Ovary (tissue), 9 donors: ENCODE measurements around the gene WDR90. TPM values are rescaled to one million over a fixed set of nuclear protein-coding genes. Genes with fewer than 3 reads are reported as not detected.
A peak's percentile ranks its signal among the peaks of the same experiment; 100 is the strongest.

ENCODE experiments used
- DNase-seq, 5 donors: peaks; one replicate each; pipeline ENCODE4 v3.0.0-alpha.2; 2019 to 2020
- H3K27ac ChIP-seq, 2 donors: fragments of 200-600 bp; one replicate each; pipeline versions ENCODE4 v1.5.1 to v1.8.0; 2019 to 2022
- H3K27me3 ChIP-seq: fragments of 200-600 bp; one replicate; pipeline ENCODE4 v1.8.0; 2022
- H3K36me3 ChIP-seq: fragments of 200-600 bp; sonication (generic); one replicate; pipeline ENCODE4 v1.5.1; 2019
- H3K4me1 ChIP-seq: one replicate; pipeline ENCODE4 v1.8.1; 2013; ENCODE audit warnings: mild to moderate bottlenecking, moderate library complexity; ENCODE audit not compliant: insufficient read depth
- H3K4me3 ChIP-seq: fragments of 200-600 bp; sonication (generic); one replicate; pipeline ENCODE4 v1.5.1; 2017
- H3K9me3 ChIP-seq, 2 donors: fragments of 200-600 bp in 1 of 2; sonication (generic) in 1 of 2; one replicate each; pipeline versions ENCODE4 v1.5.1 to v1.8.1; 2013 to 2019; ENCODE audit warnings: mild to moderate bottlenecking in 1 of 2, moderate library complexity in 1 of 2
- EP300 ChIP-seq: sonication (generic); formaldehyde crosslinking; IDR thresholded peaks from one replicate; pipeline ENCODE4 v1.6.1; 2017; ENCODE audit warnings: antibody characterized with exemption
- POLR2A ChIP-seq: fragments of 450-650 bp; IDR thresholded peaks from one replicate; pipeline ENCODE4 v1.6.1; 2017; ENCODE audit warnings: antibody characterized with exemption, mild to moderate bottlenecking, moderate library complexity
- WGBS, 3 donors: extraction: QIAGEN DNeasy Blood & Tissue Kit in 1 of 3; methylation state at CpG; one replicate each; pipeline versions ENCODE4 v1.1.5 to v1.1.7; 2013 to 2017; 5-methylcytosine and 5-hydroxymethylcytosine counted together
- intact Hi-C, 4 donors: fragments of 100-400 bp; cut with DNase I; formaldehyde crosslinking; loops; one replicate each; pipeline versions ENCODE4 v1.11.0 to v1.15.1; 2022 to 2023
- polyA plus RNA-seq, 2 donors: library from polyadenylated mRNA; stranded (reverse); fragments of 200-250 nt in 1 of 2; fragments of 350-450 nt in 1 of 2; fragmentation: Illumina TruSeq in 1 of 2; extraction: RNeasy Lipid Tissue Mini Kit (QIAGEN cat#74804) in 1 of 2; gene quantifications; one replicate each; pipeline ENCODE4 v1.2.3, GENCODE V29; 2013 to 2014
- total RNA-seq, 7 donors: library from RNA; depleted of rRNA in 2 of 7; stranded (reverse); fragments of >200 nt in 2 of 7; fragmentation: NEBNext Ultra II Directional in 3 of 7; extraction: Animal tissue kit (Norgen Biotek cat#: 25700) in 3 of 7; gene quantifications; one replicate each; pipeline versions ENCODE4 v1.1.0 to v1.2.4, GENCODE V29; 2016 to 2023
- TF ChIP-seq, protein P1 (sequence below), 3 donors: fragments of 450-650 bp in 2 of 3; fragments of 200-600 bp in 1 of 3; IDR thresholded peaks; one replicate each; pipeline versions ENCODE4 v1.5.1 to v1.8.0; 2016 to 2022; ENCODE audit warnings: antibody characterized with exemption in 3 of 3, mild to moderate bottlenecking in 1 of 3
- donor health status: DM: no; HTN: no; CAD: no; lungs with moderate emphysema.
- donor health status: DM: no; HTN: no; CAD: no.
- donor health status: Bipolar disorder and iron deficiency.
- donor health status: DM: yes; HTN: yes; CAD: no.
- donor health status: DM: no; HTN: no; CAD: no.
- donor health status: DM: yes; HTN: yes; CAD: no.

Gene WDR90
- total and polyA plus RNA-seq, 9 donors = 1.4 to 58.2 (median 37.1) TPM

DNA sequence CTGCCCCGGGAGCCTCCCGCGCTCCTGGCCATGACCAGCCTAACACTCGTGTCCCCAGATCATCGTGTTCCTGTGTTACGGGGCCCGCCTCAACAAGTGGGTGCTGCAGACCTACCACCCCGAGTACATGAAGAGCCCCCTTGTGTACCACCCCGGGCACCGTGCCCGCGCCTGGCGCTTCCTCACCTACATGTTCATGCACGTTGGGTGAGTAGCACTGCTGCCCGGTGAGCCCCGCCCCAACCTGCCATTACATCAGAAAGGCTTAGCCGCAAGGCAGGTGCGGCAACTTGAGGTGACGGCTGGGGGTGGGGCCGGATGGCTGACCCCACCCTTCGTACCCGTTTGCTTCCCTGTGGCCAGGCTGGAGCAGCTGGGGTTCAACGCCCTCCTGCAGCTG is 27.7 kb downstream of the WDR90 start:
- H3K27ac ChIP-seq = no peak overlapping the region
- DNase-seq = peak in 2 of 5 donors; percentile 36 to 52
- TF ChIP-seq POLR2A (no peak), EP300 (no peak)
- TF ChIP-seq, protein P1, sequence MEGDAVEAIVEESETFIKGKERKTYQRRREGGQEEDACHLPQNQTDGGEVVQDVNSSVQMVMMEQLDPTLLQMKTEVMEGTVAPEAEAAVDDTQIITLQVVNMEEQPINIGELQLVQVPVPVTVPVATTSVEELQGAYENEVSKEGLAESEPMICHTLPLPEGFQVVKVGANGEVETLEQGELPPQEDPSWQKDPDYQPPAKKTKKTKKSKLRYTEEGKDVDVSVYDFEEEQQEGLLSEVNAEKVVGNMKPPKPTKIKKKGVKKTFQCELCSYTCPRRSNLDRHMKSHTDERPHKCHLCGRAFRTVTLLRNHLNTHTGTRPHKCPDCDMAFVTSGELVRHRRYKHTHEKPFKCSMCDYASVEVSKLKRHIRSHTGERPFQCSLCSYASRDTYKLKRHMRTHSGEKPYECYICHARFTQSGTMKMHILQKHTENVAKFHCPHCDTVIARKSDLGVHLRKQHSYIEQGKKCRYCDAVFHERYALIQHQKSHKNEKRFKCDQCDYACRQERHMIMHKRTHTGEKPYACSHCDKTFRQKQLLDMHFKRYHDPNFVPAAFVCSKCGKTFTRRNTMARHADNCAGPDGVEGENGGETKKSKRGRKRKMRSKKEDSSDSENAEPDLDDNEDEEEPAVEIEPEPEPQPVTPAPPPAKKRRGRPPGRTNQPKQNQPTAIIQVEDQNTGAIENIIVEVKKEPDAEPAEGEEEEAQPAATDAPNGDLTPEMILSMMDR (IDR thresholded peaks at IDR 0.05) = no peak
- no peaks in the 10 kb centered on the region for H3K36me3 ChIP-seq
- 65 to 83% (median 80%) methylated on average over 22 to 23 of the region's 23 CpGs for WGBS, 3 donors
- H3K4me1 ChIP-seq = peaks cover 16% of the 10 kb centered on the region
- H3K27me3 ChIP-seq = no peaks in the 10 kb centered on the region
- H3K4me3 ChIP-seq = no peak overlapping the region
- intact Hi-C loops = no loop called here
- H3K9me3 ChIP-seq = no peaks in the 10 kb centered on the region

DNA sequence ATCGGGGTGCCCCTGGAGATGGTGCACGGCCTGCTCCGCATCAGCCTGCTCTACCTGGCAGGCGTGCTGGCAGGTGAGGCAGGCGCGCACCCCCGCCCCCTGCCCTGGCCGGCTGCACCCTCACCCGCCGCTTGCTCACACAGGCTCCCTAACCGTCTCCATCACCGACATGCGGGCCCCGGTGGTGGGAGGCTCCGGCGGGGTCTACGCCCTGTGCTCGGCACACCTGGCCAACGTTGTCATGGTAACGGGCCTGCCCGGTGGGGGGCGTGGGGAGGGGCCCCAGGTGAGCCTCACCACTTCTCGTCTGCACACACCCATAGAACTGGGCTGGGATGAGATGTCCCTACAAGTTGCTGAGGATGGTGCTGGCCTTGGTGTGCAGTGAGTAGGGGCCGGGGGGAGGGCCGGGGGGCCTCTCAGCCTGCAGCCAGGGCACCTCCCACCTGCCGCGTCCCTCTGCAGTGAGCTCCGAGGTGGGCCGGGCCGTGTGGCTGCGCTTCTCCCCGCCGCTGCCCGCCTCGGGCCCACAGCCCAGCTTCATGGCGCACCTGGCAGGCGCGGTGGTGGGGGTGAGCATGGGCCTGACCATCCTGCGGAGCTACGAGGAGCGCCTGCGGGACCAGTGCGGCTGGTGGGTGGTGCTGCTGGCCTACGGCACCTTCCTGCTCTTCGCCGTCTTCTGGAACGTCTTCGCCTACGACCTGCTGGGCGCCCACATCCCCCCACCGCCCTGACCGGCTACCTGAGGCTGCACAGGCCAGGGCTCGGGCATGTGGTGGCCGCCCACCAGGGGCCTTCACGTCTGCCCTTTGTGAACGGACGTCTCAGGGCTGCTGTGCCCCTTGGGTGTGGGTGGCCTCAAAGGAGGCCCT is 28.4 kb downstream of the WDR90 start:
- H3K9me3 ChIP-seq = no peaks in the 10 kb centered on the region
- no peaks in the 10 kb centered on the region for H3K36me3 ChIP-seq
- H3K4me3 ChIP-seq = no peak overlapping the region
- WGBS, 3 donors = 50 to 69% (median 63%) methylated on average over 39 to 57 of the region's 57 CpGs
- peak in 2 of 5 donors; percentile 29 to 50 for DNase-seq
- TF ChIP-seq EP300 = no peak
- no peak for TF ChIP-seq POLR2A
- TF ChIP-seq, protein P1 (IDR thresholded peaks at IDR 0.05) = no peak
- H3K27me3 ChIP-seq = no peaks in the 10 kb centered on the region
- peaks cover 16% of the 10 kb centered on the region for H3K4me1 ChIP-seq
- no peak overlapping the region for H3K27ac ChIP-seq
- intact Hi-C loops = no loop called here

DNA sequence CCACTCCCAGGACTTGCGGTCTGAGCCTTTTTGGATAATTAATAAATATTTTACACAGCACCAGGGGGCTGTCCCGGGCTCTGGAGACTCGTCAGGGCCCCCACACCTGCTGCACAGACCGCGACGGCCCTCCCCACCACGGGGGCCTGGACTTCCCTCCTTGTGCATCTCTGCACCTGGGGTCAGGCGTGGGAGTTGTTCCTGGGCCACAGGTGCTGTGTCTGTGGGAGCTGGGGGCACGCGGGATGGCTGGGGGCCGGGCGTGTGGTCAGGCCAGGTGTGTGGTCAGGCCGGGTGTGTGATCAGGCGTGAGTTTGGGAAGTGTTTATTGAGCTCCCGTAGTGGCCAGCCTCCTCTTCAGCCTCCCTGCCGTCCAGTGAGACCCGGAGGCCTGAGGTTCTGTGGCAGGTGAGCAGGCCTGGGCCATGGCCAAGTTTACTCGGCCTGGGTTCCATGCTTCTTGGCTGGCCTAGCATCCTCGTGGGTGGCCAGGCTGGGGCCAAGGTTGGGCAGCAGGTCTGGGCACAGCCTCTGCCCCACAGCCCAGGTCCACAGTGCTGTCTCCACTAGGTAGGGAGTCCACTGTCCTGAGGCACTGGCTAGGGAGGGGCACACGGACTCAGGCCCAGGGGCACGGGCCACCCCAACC is 29.2 kb downstream of the WDR90 start:
- TF ChIP-seq POLR2A = no peak
- TF ChIP-seq, protein P1 (IDR thresholded peaks at IDR 0.05) = no peak
- no peak for TF ChIP-seq EP300
- Histone ChIP-seq H3K4me1 (peaks cover 20% of the 10 kb centered on the region), H3K9me3 (no peaks in the 10 kb centered on the region), H3K27ac (no peak overlapping the region), H3K27me3 (no peaks in the 10 kb centered on the region), H3K4me3 (no peak overlapping the region), H3K36me3 (no peaks in the 10 kb centered on the region)
- intact Hi-C loops = no loop called here
- WGBS, 3 donors = 62 to 72% (median 70%) methylated on average over 21 of the region's 21 CpGs
- peak in 3 of 5 donors; percentile 40 to 63 (median 57) for DNase-seq

- DNase-seq = peak; percentile 71 to 83 (median 82)
- intact Hi-C loops = no loop called here
- TF ChIP-seq, protein P1 (IDR thresholded peaks at IDR 0.05) = no peak
- TF ChIP-seq POLR2A (no peak), EP300 (no peak)
- peak overlapping the region; percentile 67 to 78 for H3K27ac ChIP-seq
- WGBS, 3 donors = 19 to 32% (median 30%) methylated on average over 29 to 52 of the region's 52 CpGs
- H3K4me1 ChIP-seq = peaks cover 25% of the 10 kb centered on the region
- H3K9me3 ChIP-seq = no peaks in the 10 kb centered on the region
- no peaks in the 10 kb centered on the region for H3K27me3 ChIP-seq
- no peaks in the 10 kb centered on the region for H3K36me3 ChIP-seq
- peak overlapping the region; percentile 51 for H3K4me3 ChIP-seq
Observed at GRCh38 chr16:678858-679813, 30.0 kb downstream of the WDR90 start.
